T-helper 2 cell (primary cell): ENCODE results near the gene ZNF341.
"Not testable (repeated sequence)": the region's sequence is repeated elsewhere in the genome, so short reads cannot be mapped to it uniquely, and the experiment has no call there.

Experiments used
- DNase-seq, 5 experiments: peaks; one replicate each; pipeline versions ENCODE4 v3.0.0 to v3.0.0-alpha.2; 2012 to 2022
- total RNA-seq, 2 donors: gene quantifications; one replicate each; lab custom pipeline; 2026; lab: John Stamatoyannopoulos, UW

The ZNF341 gene
- total RNA-seq: 2.5 to 5.2 reads per million in 2 donors

DNA sequence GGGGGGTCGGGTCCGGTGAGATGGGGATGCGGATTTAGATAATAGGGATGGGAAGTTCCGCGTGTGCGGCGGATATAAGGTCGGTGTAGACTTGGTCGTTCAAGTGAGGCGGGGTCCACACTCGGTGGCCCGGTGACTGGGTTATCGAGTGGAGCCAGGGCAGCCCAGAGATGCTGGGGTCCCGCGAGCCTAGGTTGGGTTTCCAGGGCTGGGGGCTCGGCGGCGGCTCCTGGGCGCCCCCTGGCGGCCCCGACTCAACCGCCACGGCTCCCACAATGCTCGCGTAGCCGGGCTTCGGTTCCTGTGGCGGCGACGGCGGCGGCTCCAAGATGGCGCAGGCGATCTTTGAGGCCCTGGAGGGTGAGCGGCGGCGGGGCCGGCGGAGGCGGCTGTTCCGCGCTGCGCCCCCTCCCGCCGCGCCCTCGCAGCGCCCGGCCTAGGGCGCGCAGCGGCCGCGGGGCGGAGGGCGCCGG is at the start of gene ZNF341:
Gene ZNF341 (plus strand): TSS at position 304 of the 473 bp plus-strand sequence. CDS start 26 bp downstream, at position 330.
- peak; percentile 79 to 94 (median 83) for DNase-seq

DNA sequence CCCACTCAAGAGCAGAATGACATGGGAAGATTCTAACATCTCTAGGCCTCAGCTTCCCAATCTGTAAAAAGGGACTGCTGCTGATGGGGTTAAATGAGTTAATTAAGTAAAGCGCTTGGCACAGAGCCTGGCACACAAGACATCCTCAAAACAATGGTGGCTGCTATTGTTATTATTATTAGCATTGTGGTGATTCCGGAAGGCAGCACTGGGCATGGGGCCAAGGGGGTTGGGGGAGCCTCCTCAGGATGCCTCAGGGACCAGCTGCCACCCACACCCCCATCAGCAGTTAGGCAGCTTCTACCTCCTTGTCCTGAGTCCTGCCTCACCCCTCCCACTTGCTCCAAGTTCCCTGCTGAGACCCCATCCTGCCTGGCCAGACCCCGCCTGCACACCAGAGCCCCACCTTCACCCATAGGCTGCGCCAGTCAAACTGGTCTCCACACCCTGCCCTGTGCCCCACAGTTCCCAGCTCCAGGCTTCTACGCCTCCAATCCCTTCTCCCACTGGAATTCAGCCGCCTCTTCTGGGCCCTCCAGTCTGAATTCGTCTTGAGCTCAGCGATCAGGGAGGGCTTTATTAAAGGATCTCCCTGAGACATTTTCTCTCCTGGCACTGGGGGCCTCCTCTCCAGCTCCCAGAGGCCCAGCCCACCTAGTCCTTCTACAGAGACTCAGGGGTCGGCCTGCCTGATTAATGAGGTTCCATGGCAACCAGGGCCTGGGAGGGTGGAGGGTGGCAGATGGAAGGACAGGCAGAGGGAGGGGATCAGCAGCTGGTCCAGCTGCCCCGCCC is 47.1 kb upstream of the ZNF341 start:
- DNase-seq: peak in 1 of 5 experiments; percentile 19

DNA sequence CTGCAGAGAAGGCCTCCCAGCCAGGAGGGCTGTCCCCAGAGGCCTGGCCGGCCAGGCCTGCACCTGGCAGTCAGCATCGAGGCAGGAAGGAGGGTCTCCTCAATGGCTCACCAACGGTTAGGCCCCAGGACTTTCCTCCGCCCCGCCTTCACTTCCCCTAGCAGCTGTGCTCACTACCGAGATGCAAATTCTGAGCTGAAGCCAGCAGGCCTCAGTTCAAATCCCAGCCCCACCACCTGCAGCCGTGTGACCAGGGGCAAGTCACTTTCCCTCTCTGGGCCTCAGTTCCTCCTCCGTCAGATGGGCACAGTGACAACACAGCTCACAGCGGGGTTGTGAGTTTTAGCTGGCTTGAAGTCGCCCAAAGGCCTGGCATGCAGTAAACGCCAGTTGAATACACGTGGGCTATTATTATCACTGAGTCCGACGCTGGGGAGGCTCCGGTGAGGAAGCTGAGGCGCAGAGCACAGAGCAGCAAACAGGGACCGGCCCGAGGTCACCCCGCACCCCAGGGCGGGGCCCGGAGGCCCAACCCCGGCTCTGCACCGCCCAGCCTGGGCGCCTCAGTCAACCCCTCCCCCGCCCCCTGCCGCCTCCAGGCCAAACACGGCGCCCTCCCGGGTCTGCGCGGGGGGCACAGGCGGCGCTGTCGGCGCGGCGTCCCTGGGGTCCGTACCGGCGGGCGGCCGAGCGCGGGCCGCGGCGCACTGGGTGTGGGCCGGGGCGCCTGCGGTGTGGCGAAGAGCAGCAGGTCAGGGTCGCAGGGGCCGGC is 46.3 kb upstream of the ZNF341 start:
- DNase-seq: peak in 4 of 5 experiments; percentile 31 to 82 (median 46)

- peak; percentile 90 to 97 (median 93) for DNase-seq
Measured at GRCh38 chr20:33686100-33686983, 45.5 kb upstream of the ZNF341 start, which contains the start of gene E2F1. E2F1 (minus strand) TSS chr20:33686385; CDS start chr20:33686264, 121 bp downstream.

DNA sequence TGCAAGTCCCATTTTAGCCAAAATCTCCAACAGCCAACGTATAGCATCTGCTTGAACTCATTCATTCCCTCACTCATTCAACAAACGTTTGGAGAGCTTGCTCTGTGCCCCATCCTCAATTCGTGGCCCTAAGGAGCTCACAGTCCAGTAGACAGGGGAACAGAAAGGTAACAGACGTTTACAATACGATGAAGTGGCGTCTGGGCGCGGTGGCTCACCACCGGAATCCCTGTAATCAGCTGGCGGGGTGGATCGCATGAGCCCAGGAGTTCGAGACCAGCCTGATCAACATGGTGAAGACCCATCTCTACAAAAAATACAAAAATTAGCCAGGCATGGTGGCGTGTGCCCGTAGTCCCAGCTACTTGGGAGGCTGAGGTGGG is 44.8 kb upstream of the ZNF341 start:
- no peak for DNase-seq

DNA sequence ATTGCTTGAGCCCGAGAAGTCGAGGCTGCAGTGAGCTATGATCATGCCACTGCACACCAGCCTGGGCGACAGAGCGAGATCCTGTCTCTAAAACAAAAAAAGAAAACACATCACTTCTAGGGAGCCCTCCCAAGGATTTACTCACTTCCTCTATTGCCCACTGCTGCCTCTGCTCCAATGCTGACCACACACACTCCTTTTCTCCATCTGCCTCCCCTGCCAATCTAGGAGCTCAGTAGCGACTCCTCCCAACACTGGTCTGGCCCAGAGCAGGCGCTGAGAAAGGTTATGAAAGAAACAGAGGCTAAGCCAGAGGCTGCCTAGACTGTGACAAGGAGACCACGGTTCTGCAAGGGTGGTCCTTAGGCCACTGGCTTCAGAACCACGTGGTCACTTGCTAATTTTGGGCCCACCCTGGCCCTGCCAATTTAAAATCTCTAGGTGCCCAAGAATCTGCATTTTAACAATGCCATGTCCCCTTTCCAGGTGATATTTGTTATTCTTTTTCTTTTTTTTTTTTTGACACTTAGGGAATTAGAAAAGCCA is 44.4 kb upstream of the ZNF341 start:
- no peak for DNase-seq

DNA sequence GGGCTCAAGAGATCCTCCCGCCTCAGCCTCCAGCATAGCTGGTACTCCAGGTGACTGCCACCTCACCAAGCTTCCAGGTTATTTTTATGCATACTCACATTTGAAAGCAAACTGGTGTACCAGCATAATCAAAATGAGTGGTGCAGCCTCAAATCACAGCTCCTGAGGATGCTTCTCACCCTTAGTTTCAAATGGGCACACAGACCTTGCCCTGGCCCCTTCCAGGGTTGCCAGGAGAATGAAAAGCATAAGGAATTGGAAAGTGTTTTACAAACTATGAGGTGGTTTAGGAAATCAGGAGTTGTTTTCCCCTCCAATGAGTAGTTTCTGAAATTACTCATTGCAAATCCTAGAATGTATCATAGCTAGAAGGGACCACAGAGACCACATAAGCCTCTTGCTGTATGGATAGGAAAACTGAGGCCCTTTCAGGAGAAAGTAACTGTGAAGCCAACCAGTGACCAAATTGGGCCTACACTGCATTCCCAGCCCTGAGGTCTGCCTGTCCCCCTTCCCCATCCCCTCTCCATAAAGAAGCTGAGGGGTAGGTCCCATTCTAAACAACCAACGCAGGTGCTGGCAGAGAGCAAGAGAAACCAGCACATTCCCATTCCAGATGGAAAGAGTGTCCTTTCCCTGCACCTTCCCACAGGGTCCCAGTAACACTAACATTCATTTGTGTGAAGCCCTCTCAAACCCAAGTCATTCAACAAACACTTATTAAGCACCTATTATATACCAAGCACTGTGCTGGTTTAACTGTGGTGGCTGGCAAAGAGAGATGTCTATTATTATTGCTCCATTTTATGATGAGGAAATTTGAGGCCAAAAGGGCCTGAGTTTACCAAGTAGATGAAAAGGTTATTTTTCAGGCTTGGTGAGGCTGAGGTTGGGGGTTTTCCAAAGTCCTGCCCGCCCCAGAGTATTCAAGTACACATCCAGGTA is 43.5 kb upstream of the ZNF341 start:
- DNase-seq: no peak

DNA sequence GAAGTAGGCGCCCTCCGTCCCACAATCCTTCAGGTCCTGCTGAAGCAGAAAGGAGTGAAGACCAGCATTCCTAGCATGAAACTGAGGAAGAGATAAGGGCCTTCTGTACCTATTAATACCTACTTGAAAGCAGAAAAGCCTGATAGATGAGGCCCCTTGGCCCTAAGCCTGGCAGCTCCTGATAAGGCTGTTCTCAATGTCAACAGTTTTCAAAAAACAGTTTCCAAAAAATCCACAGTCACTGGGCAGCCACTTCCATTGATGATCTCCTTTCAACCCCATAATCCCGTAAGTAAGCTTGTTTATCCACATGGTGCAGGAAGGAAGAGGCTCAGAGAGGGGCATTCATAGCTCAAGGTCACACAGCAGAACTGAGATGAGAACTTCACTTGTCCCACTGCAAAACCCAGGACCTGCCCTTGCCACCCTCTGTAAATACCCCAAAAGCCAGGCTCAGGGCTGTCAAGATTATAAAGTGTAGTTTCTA is 42.8 kb upstream of the ZNF341 start:
- DNase-seq: no peak

GRCh38 chr20:33689493-33689892 is 42.3 kb upstream of the ZNF341 start:
- no peak for DNase-seq

DNA sequence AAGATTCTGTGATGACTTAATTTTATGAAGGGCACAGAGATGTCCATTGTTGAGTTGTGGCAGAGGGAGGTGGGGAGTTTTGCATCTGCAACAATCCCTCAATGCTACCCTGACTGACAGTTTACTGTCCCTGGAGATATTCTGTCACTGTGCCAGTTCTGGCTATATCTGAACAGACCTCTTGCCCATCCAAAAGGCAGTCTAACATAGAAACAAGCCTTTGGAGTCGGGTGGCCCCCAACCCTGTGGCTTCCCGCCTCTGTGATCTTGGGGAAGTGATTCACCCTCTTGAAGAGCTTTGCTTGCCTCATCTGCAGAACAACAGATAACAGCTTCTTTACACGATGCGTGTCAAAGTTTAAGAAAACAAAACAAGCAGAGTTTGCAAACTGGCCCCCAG is 41.8 kb upstream of the ZNF341 start:
- DNase-seq: peak in 2 of 5 experiments; percentile 56 to 65

- DNase-seq: no peak
Measured at GRCh38 chr20:33693289-33693688, 38.5 kb upstream of the ZNF341 start.

- no peak for DNase-seq
Measured at GRCh38 chr20:33693741-33694638, 37.8 kb upstream of the ZNF341 start.

GRCh38 chr20:33694639-33695012 is 37.2 kb upstream of the ZNF341 start:
- no peak for DNase-seq

DNA sequence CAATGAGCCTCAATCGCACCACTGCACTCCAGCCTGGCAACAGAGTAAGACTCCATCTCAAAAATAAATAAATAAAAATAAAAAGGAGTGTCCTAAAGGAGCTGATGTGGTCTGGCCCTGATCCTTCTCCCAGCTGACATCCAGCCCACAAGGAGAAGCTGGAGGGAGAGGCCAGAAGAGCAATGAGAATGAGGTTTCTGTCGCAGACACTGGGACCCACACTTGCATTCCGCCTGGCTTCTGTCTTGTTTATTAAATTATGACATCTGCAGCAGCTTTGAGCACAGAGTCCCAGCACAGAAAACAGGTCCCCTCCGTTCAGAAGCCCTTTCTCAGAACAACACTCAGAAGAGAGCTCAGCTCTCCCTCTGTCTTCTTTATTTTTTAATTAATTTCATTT is 35.3 kb upstream of the ZNF341 start:
- DNase-seq: no peak

GRCh38 chr20:33697129-33697528 is 34.7 kb upstream of the ZNF341 start:
- no peak for DNase-seq

DNA sequence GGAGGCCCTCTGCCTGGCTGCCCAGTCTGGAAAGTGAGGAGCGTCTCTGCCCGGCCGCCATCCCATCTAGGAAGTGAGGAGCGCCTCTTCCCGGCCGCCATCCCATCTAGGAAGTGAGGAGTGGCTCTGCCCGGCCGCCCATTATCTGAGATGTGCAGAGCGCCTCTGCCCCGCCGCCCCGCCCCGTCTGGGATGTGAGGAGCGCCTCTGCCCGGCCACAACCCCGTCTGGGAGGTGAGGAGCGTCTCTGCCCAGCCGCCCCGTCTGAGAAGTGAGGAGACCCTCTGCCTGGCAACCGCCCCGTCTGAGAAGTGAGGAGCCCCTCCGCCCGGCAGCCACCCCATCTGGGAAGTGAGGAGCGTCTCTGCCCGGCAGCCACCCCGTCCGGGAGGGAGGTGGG is 32.8 kb upstream of the ZNF341 start:
- not testable (repeated sequence) for DNase-seq

GRCh38 chr20:33700696-33701441 is 30.9 kb upstream of the ZNF341 start:
- DNase-seq: not testable (repeated sequence)

DNA sequence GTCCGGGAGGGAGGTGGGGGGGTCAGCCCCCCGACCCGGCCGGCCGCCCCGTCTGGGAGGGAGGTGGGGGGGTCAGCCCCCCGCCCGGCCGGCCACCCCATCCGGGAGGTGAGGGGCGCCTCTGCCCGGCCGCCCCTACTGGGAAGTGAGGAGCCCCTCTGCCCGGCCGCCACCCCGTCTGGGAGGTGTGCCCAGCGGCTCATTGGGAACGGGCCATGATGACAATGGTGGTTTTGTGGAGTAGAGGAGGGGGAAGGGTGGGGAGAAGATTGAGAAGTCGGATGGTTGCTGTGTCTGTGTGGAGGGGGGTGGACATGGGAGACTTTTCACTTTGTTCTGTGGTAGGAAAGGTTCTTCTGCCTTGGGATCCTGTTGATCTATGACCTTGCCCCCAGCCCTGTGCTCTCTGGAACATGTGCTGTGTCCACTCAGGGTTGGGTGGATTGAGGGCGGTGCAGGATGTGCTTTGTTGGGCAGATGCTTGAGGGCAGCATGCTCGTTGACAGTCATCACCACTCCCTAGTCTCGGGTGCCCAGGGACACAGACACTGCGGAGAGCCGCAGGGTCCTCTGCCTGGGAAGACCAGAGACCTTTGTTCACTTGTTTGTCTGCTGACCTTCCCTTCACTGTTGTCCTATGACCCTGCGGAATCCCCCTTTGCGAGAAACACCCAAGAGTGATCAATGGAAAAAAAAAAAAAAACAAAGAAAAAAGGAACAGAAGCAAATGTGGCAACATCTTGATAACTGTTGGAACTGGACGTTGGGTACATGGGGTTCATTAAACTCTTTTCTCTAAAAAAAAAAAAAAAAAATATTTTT is 30.0 kb upstream of the ZNF341 start:
- DNase-seq: no peak
